ENCODE measurements around the gene CDKN2C.
A peak's percentile ranks its signal among the peaks of the same experiment; 100 is the strongest.

Gene CDKN2C

GRCh38 chr1:50964863-50965262, 5.2 kb upstream of the CDKN2C start:
- no peak for DNase-seq (ENCODE audit: low read depth, low spot score)

- DNase-seq (ENCODE audit: low read depth, low spot score) = no peak
These were observed 3.1 kb upstream of the CDKN2C start for GRCh38 chr1:50966991-50967390.

GRCh38 chr1:50967416-50968157, 2.5 kb upstream of the CDKN2C start:
- DNase-seq (ENCODE audit: low read depth, low spot score) = no peak

DNA sequence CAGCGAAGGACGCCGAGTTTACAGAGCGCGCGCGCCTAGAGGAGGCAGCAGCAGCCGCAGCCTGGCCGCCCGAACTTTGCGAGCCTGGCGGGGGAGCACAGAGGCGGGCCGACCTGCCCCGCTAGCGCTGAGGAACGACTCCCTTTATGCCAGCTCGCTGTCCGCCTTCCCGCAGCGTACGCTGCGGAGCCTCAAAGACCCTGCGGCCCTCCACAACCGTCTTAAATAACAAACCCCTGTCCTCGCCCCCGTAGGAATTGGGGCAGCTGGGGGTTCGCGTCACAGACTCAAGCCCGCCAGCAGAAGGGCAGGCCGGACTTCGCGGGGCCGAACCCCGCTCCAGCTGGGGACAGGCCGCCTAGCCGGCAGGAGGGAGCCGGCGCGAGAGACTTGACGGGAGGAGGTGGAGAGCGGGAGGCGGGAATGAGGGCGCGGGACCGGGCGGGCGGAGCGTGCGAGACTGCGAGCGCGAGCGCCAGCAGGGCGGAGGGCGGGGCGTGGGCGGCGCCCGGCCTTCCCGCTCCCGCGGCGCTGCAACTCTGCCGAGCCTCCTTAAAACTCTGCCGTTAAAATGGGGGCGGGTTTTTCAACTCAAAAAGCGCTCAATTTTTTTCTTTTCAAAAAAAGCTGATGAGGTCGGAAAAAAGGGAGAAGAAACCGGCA, 1.8 kb upstream of the CDKN2C start:
- peak; percentile 63 for DNase-seq (ENCODE audit: low read depth, low spot score)

- no peak for DNase-seq (ENCODE audit: low read depth, low spot score)
These were observed 1.0 kb upstream of the CDKN2C start for GRCh38 chr1:50968821-50969610.

DNA sequence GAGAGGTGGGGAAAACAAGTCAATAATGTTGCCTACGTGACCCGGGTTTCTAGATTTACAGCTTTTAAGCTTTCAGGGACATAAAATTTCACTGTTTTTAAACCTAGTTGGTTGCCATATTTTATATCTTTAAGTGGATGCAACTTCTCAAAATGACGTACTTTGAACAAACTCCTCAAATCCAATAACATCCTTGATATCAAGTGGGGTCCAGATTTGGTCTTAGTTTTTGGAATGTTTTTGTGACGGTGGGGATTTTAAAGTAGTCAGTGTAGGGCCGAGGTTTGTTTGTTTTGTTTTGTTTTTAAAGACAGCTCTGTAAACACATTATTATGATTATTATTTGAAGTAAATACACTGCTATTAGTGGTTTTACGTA, 453 bp downstream of the CDKN2C start:
- no peak for DNase-seq (ENCODE audit: low read depth, low spot score)

- DNase-seq (ENCODE audit: low read depth, low spot score) = no peak
These were observed 1.0 kb downstream of the CDKN2C start for GRCh38 chr1:50970931-50971582.

DNA sequence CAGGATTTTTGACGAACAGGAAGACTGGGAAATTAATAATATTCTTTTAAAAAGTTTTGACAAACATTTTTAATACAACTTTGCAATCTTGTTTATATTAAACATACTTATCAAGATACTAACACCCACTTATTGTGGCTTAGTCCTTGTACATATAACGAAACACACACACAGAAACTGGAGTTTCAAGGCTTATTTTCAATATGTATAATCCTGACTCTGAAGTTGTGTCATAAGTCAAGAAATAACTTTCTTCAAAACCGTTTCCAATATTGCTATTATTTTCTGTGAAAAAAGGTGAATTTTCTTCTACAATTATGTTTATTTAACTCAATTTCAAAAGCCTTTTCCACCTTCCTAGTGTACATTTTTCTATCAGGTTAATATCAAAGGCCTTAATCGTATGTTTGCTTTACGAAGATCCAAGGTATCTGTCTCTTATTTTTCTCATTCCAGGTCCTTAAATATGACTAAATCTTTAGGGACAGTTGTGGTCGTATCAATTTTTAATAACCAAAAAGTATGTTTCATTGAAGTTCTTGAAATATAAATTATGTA, 1.8 kb downstream of the CDKN2C start:
- DNase-seq (ENCODE audit: low read depth, low spot score) = no peak

- no peak for DNase-seq (ENCODE audit: low read depth, low spot score)
These were observed 2.7 kb downstream of the CDKN2C start for GRCh38 chr1:50972766-50973165.

GRCh38 chr1:50973255-50973654, 3.2 kb downstream of the CDKN2C start:
- DNase-seq (ENCODE audit: low read depth, low spot score) = no peak

DNA sequence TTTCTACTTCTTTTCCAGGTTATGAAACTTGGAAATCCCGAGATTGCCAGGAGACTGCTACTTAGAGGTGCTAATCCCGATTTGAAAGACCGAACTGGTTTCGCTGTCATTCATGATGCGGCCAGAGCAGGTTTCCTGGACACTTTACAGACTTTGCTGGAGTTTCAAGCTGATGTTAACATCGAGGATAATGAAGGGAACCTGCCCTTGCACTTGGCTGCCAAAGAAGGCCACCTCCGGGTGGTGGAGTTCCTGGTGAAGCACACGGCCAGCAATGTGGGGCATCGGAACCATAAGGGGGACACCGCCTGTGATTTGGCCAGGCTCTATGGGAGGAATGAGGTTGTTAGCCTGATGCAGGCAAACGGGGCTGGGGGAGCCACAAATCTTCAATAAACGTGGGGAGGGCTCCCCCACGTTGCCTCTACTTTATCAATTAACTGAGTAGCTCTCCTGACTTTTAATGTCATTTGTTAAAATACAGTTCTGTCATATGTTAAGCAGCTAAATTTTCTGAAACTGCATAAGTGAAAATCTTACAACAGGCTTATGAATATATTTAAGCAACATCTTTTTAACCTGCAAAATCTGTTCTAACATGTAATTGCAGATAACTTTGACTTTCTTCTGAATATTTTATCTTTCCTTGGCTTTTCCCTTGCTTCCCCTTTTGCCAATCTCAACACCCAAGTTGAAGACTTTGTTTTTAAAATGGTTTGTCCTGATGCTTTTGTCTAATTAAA, 4.0 kb downstream of the CDKN2C start:
- no peak for DNase-seq (ENCODE audit: low read depth, low spot score)

DNA sequence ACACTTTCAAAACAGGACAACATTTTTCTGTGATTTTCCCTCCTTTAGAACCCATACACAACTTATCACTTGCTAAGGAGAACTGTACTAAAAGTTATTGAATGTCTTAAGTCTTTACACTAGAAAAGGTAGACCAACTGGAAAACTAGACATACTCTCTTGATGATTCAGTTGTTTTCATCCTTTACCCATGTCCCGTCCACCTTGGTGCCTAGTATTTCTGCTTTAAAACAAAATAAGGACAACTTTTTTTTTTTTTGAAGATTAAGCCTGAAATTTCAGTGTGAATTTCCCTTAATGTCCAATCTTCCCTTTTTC, 4.5 kb downstream of the CDKN2C start:
- DNase-seq (ENCODE audit: low read depth, low spot score) = no peak

DNA sequence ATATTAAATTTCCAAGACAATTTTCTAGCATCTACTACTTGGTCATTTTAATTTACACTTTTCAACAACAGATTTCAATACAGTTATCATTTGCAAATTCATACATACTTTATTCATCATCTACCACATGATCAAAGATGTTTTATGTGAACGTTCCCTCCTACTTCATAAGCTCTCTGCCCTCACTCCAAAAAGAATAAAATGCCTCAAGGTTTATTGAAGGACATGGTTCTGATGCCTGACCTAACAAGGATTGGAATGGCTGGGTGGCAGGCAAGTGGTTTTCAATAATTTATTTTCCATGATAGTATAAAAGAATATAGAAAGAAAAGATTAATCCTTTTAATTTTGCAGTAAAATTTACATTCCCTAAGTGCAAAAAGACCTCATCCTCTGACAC, 5.4 kb downstream of the CDKN2C start:
- no peak for DNase-seq (ENCODE audit: low read depth, low spot score)

DNA sequence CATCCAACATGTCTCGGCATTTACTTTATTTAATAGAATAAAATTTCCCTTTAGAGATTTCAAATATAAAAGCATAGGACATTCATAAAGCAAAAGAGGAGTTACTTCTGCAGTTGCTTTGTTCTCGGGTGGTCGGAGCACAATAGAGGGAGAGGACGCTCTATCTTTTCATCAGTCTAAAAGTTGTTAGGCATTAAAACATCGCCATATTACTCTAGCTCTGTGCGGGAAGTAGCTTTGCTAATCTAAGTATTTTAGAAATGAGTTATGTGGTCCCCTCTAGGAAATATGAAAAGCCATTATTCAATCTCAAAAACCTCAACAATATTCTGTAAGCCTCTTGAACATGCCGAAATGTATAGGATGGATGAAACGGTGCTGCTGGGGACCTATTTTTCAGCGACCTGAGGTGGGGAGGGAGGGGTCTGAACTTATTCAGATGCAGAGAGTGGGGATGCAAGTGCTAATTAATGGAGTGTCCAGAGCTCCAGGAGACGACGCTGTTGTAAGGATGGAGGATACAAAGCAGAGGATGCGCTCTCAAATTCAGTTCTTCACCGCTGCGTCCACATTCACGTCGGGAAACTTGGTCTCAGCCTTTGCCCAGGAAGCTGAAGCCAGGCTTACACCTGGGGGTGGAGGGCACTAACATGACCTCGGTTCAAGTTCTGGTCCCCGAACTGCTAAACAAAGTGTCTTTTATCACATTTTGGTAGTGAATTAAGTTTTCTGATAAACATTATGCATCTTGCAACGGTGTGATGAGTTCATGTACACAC, 6.3 kb downstream of the CDKN2C start:
- no peak for DNase-seq (ENCODE audit: low read depth, low spot score)

- no peak for DNase-seq (ENCODE audit: low read depth, low spot score)
These were observed 7.0 kb downstream of the CDKN2C start for GRCh38 chr1:50976890-50977574.

- no peak for DNase-seq (ENCODE audit: low read depth, low spot score)
These were observed 7.6 kb downstream of the CDKN2C start for GRCh38 chr1:50977575-50978143.

DNA sequence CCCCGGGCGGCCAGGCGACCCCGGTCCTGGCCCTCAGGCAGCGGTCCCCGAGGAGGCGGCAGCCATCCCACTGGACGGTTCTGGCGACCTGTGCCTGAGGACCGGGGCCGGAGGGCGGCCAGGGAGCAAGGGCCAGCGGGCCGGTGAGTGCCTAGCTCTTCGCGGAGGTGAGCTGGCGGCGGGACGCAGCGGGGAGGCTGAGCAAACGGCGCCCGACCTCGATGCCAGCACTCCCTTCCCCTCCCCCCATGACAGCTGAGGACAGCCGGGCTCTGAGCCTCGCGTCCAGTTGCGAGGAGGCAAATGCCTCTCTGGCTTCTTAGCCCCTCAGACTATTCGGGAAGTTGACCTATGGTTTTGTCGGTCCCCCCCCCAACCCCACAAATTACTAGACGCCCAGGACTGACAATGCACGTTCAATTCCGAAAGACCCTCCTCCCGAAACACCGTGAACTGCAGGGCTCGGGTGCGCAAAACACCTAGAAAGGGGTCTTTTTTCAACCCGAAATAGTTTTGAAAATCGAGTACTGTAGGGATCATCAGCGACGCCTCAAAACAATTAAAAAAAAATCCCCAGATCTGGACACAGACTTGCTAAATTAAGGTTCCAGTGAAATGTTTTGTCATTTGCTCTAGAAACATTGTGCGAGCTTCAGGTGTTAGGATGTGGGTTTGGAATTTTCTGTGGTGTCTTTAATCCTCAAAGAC, 8.3 kb downstream of the CDKN2C start:
- no peak for DNase-seq (ENCODE audit: low read depth, low spot score)

DNA sequence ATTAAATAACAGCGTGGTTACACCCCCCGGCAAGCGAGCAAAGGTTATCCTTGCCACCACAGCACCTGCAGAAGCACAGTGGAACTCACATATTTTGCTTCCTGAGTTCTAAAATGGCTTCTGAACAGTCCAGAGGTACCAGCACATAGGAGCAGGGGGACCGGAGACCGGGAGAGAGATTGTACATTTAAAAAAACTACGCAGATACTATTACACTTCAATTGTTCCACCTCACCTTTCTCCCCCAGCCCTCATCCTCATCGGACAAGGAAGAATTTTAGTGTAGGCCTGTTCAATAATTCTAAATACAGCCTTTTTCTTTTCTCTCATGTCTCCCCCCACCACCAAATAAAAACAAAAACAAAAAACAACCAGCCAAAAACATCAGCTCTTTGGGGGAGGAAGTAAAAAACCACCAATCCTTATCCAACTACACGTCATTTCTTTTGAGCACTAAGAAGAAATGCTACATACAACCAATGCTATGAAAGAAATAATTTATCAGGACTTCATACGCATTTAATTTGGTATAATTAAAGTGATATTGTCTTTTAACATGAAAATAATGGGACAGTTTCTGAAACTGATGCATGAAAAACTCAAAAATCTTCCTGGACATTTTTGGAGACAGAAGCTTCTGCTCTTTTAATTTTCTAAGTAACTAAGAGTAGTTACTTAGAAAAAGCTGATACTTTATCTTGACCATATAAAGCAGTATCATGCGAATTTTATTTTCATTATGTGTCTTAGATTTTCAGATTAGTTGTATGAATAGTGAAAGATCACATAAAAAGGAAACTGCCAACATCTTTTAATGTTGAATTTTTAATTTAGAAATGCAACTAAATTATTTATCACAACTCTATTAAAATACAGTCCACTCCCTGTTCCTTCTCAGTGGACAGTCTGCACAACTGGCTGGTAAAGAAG, 9.1 kb downstream of the CDKN2C start:
- DNase-seq (ENCODE audit: low read depth, low spot score) = no peak

Measured in activated CD4-positive, CD25-positive, alpha-beta regulatory T cell treated with anti-CD3 and anti-CD28 coated beads, Interleukin-2, amount 50 U/mL, for 16 hours (primary cell).